Ramos (cell line): ENCODE results near the gene NKX1-1.

Source experiments
- in situ Hi-C: fragments of 300-500 bp; cut with MboI; formaldehyde crosslinking; loops from one replicate; pipeline ENCODE4 v1.14.3; 2022; ENCODE audit warnings: low sequenced_read_pairs; ENCODE audit not compliant: unreplicated experiment

NKX1-1 gene

GRCh38 chr4:1364217-1364616 is 42.0 kb downstream of the NKX1-1 start:
- in situ Hi-C loops = no loop called here

GRCh38 chr4:1363513-1363912 is 42.7 kb downstream of the NKX1-1 start:
- in situ Hi-C loops = no loop called here

GRCh38 chr4:1362521-1362920 is 43.7 kb downstream of the NKX1-1 start:
- in situ Hi-C loops = no loop called here

GRCh38 chr4:1362046-1362445 is 44.2 kb downstream of the NKX1-1 start:
- in situ Hi-C loops = no loop called here

GRCh38 chr4:1361431-1361830 is 44.8 kb downstream of the NKX1-1 start:
- in situ Hi-C loops = no loop called here

- in situ Hi-C loops = no loop called here
Observed at GRCh38 chr4:1360423-1361283, 45.6 kb downstream of the NKX1-1 start.

GRCh38 chr4:1359976-1360375 is 46.3 kb downstream of the NKX1-1 start:
- in situ Hi-C loops = no loop called here

- in situ Hi-C loops = no loop called here
Observed at GRCh38 chr4:1359144-1359501, 47.1 kb downstream of the NKX1-1 start.

- in situ Hi-C loops = no loop called here
Observed at GRCh38 chr4:1358421-1359143, 47.7 kb downstream of the NKX1-1 start.

- in situ Hi-C loops = no loop called here
Observed at GRCh38 chr4:1357356-1358248, 48.6 kb downstream of the NKX1-1 start.

- in situ Hi-C loops = no loop called here
Observed at GRCh38 chr4:1356181-1356998, 49.9 kb downstream of the NKX1-1 start.

- in situ Hi-C loops = no loop called here
Observed at GRCh38 chr4:1355378-1355777, 50.9 kb downstream of the NKX1-1 start.

- in situ Hi-C loops = loop anchor here (5.0 kb wide), 2 partner anchors 103 to 223 kb away; no protein-coding TSS in a partner anchor
Observed at GRCh38 chr4:1354983-1355275, 51.3 kb downstream of the NKX1-1 start.

- in situ Hi-C loops = loop anchor here (5.0 kb wide), 2 partner anchors 102 to 222 kb away; no protein-coding TSS in a partner anchor
Observed at GRCh38 chr4:1354136-1354982, 51.9 kb downstream of the NKX1-1 start.

- in situ Hi-C loops = loop anchor here (5.0 kb wide), 2 partner anchors 101 to 221 kb away; no protein-coding TSS in a partner anchor
Observed at GRCh38 chr4:1353186-1354055, 52.8 kb downstream of the NKX1-1 start.
